ENCODE data around the gene ELAVL1.

- TF ChIP-seq ARNT (IDR thresholded peaks at IDR 0.05): no peak
- no peak for TF ChIP-seq HDGF (IDR thresholded peaks at IDR 0.05; ENCODE audit: borderline replicate concordance)
- TF ChIP-seq FOXM1 (IDR thresholded peaks at IDR 0.05; ENCODE audit: borderline replicate concordance): no peak
- TF ChIP-seq L3MBTL2 (conservative IDR thresholded peaks at IDR 0.05): no peak
Measured at GRCh38 chr19:8004001-8004400, 1.4 kb downstream of the ELAVL1 start.

Measured in HEK293T (cell line).